NCI-H460 (cell line): ENCODE measurements around the gene CAMTA2. TPM values are rescaled to one million over a fixed set of nuclear protein-coding genes. Genes with fewer than 3 reads are reported as not detected.
"Not testable (repeated sequence)": the region's sequence is repeated elsewhere in the genome, so short reads cannot be mapped to it uniquely, and the experiment has no call there.

Experiments used
- DNase-seq: peaks from one replicate; pipeline ENCODE4 v3.0.0-alpha.2; 2016; ENCODE audit warnings: low read depth; ENCODE audit errors: extremely low read depth
- small RNA-seq, 2 experiments: library from RNA; depleted of rRNA; stranded (forward); fragments of <200 nt; gene quantifications; one replicate each; pipeline ENCODE3, GENCODE V24; 2014
- total RNA-seq: library from RNA; depleted of rRNA; stranded (reverse); fragments of >200 nt; shearing (Covaris generic); gene quantifications from 2 replicates; pipeline ENCODE4 v1.2.3, GENCODE V29; 2014; rRNA removed

The CAMTA2 gene
- total RNA-seq, 1 experiment from 2014 or later: 54.5 TPM

GRCh38 chr17:4937553-4937952 lies 49.9 kb downstream of the CAMTA2 start:
- DNase-seq: no peak

GRCh38 chr17:4936436-4936835 lies 51.0 kb downstream of the CAMTA2 start:
- no peak for DNase-seq

GRCh38 chr17:4935650-4936049 lies 51.8 kb downstream of the CAMTA2 start:
- no peak for DNase-seq

- DNase-seq: no peak
Observed at GRCh38 chr17:4934173-4934979, 53.1 kb downstream of the CAMTA2 start.

- no peak for DNase-seq
Observed at GRCh38 chr17:4933646-4934045, 53.8 kb downstream of the CAMTA2 start.

GRCh38 chr17:4932756-4933155 lies 54.7 kb downstream of the CAMTA2 start:
- DNase-seq: no peak

GRCh38 chr17:4931963-4932362 lies 55.5 kb downstream of the CAMTA2 start, which contains the start of gene GP1BA:
Gene GP1BA, plus strand, starts transcription at chr17:4932277. Its CDS starts 328 bp downstream, at chr17:4932605.
- no peak for DNase-seq

- no peak for DNase-seq
Observed at GRCh38 chr17:4928881-4929280, 58.6 kb downstream of the CAMTA2 start.

GRCh38 chr17:4926577-4927335 lies 60.7 kb downstream of the CAMTA2 start:
- DNase-seq: not testable (repeated sequence)

- no peak for DNase-seq
Observed at GRCh38 chr17:4921320-4921719, 66.2 kb downstream of the CAMTA2 start.

GRCh38 chr17:4920351-4921048 lies 67.0 kb downstream of the CAMTA2 start:
- DNase-seq: no peak

- no peak for DNase-seq
Observed at GRCh38 chr17:4919511-4920047, 67.9 kb downstream of the CAMTA2 start.

Small RNA genes within 50 kb of the gene (small RNA-seq; reads per million reads assigned to genes)
- gene MIR6864: 0 to 0.06 reads per million in 2 experiments
- 0 reads per million in 2 experiments for gene MIR6865

Other genes starting within 250 kb of the CAMTA2 start
- gene ZMYND15, start 247.8 kb downstream of the CAMTA2 start, total RNA-seq: 0.22 and 0.23 TPM in 2 replicates
- 16.2 and 18.0 TPM in 2 replicates for gene CXCL16, start 247.7 kb downstream of the CAMTA2 start, total RNA-seq
- not detected in 2 replicates for gene TM4SF5, start 215.8 kb downstream of the CAMTA2 start, total RNA-seq
- not detected in 2 replicates for gene VMO1, start 201.3 kb downstream of the CAMTA2 start, total RNA-seq
- gene GLTPD2, start 198.7 kb downstream of the CAMTA2 start, total RNA-seq: not detected in 2 replicates
- gene PSMB6, start 191.5 kb downstream of the CAMTA2 start, total RNA-seq: 141 and 171 TPM in 2 replicates
- gene PLD2, start 180.5 kb downstream of the CAMTA2 start, total RNA-seq: 9.7 and 14.8 TPM in 2 replicates
- gene MINK1, start 154.3 kb downstream of the CAMTA2 start, total RNA-seq: 19.4 and 19.8 TPM in 2 replicates
- 0.59 and 0.63 TPM in 2 replicates for gene C17orf107, start 88.1 kb downstream of the CAMTA2 start, total RNA-seq
- not detected in 2 replicates for gene CHRNE, start 84.6 kb downstream of the CAMTA2 start, total RNA-seq
- gene GP1BA, start 55.4 kb downstream of the CAMTA2 start, total RNA-seq: not detected in 2 replicates
- gene SLC25A11, start 47.6 kb downstream of the CAMTA2 start, total RNA-seq: 53.4 and 54.3 TPM in 2 replicates
- 59.5 and 62.7 TPM in 2 replicates for gene RNF167, start 47.4 kb downstream of the CAMTA2 start, total RNA-seq
- gene PFN1, start 39.1 kb downstream of the CAMTA2 start, total RNA-seq: 960 and 1,088 TPM in 2 replicates
- 5.4 and 7.5 TPM in 2 replicates for gene ENO3, start 36.6 kb downstream of the CAMTA2 start, total RNA-seq
- 56.0 and 57.1 TPM in 2 replicates for gene SPAG7, start 19.9 kb downstream of the CAMTA2 start, total RNA-seq
- not detected in 2 replicates for gene INCA1, start 9.8 kb upstream of the CAMTA2 start, total RNA-seq
- gene KIF1C, start 10.3 kb upstream of the CAMTA2 start, total RNA-seq: 50.3 and 52.6 TPM in 2 replicates
- 0.12 and 0.35 TPM in 2 replicates for gene SLC52A1, start 47.8 kb upstream of the CAMTA2 start, total RNA-seq
- not detected in 2 replicates for gene ZFP3, start 90.8 kb upstream of the CAMTA2 start, total RNA-seq
- 15.5 and 17.3 TPM in 2 replicates for gene ZNF232, start 124.2 kb upstream of the CAMTA2 start, total RNA-seq
- not detected in 2 replicates for gene USP6, start 128.4 kb upstream of the CAMTA2 start, total RNA-seq
- gene ZNF594, start 204.2 kb upstream of the CAMTA2 start, total RNA-seq: 8.7 and 10.2 TPM in 2 replicates
- not detected in 2 replicates for gene SCIMP, start 247.2 kb upstream of the CAMTA2 start, total RNA-seq